Ovary (tissue), 9 donors: ENCODE results near the gene COQ7. TPM values are rescaled to one million over a fixed set of nuclear protein-coding genes. Genes with fewer than 3 reads are reported as not detected.

Experiments
- DNase-seq, 5 donors: peaks; one replicate each; pipeline ENCODE4 v3.0.0-alpha.2; 2019 to 2020
- H3K27ac ChIP-seq, 2 donors: fragments of 200-600 bp; one replicate each; pipeline versions ENCODE4 v1.5.1 to v1.8.0; 2019 to 2022
- H3K27me3 ChIP-seq: fragments of 200-600 bp; one replicate; pipeline ENCODE4 v1.8.0; 2022
- H3K36me3 ChIP-seq: fragments of 200-600 bp; sonication (generic); one replicate; pipeline ENCODE4 v1.5.1; 2019
- H3K4me1 ChIP-seq: one replicate; pipeline ENCODE4 v1.8.1; 2013; ENCODE audit warnings: mild to moderate bottlenecking, moderate library complexity; ENCODE audit not compliant: insufficient read depth
- H3K4me3 ChIP-seq: fragments of 200-600 bp; sonication (generic); one replicate; pipeline ENCODE4 v1.5.1; 2017
- H3K9me3 ChIP-seq, 2 donors: fragments of 200-600 bp in 1 of 2; sonication (generic) in 1 of 2; one replicate each; pipeline versions ENCODE4 v1.5.1 to v1.8.1; 2013 to 2019; ENCODE audit warnings: mild to moderate bottlenecking in 1 of 2, moderate library complexity in 1 of 2
- CTCF ChIP-seq, 3 donors: fragments of 450-650 bp in 2 of 3; fragments of 200-600 bp in 1 of 3; IDR thresholded peaks; one replicate each; pipeline versions ENCODE4 v1.5.1 to v1.8.0; 2016 to 2022; ENCODE audit warnings: antibody characterized with exemption in 3 of 3, mild to moderate bottlenecking in 1 of 3
- EP300 ChIP-seq: sonication (generic); formaldehyde crosslinking; IDR thresholded peaks from one replicate; pipeline ENCODE4 v1.6.1; 2017; ENCODE audit warnings: antibody characterized with exemption
- POLR2A ChIP-seq: fragments of 450-650 bp; IDR thresholded peaks from one replicate; pipeline ENCODE4 v1.6.1; 2017; ENCODE audit warnings: antibody characterized with exemption, mild to moderate bottlenecking, moderate library complexity
- WGBS, 3 donors: extraction: QIAGEN DNeasy Blood & Tissue Kit in 1 of 3; methylation state at CpG; one replicate each; pipeline versions ENCODE4 v1.1.5 to v1.1.7; 2013 to 2017; 5-methylcytosine and 5-hydroxymethylcytosine counted together
- intact Hi-C, 4 donors: fragments of 100-400 bp; cut with DNase I; formaldehyde crosslinking; loops; one replicate each; pipeline versions ENCODE4 v1.11.0 to v1.15.1; 2022 to 2023
- polyA plus RNA-seq, 2 donors: library from polyadenylated mRNA; stranded (reverse); fragments of 200-250 nt in 1 of 2; fragments of 350-450 nt in 1 of 2; fragmentation: Illumina TruSeq in 1 of 2; extraction: RNeasy Lipid Tissue Mini Kit (QIAGEN cat#74804) in 1 of 2; gene quantifications; one replicate each; pipeline ENCODE4 v1.2.3, GENCODE V29; 2013 to 2014
- total RNA-seq, 7 donors: library from RNA; depleted of rRNA in 2 of 7; stranded (reverse); fragments of >200 nt in 2 of 7; fragmentation: NEBNext Ultra II Directional in 3 of 7; extraction: Animal tissue kit (Norgen Biotek cat#: 25700) in 3 of 7; gene quantifications; one replicate each; pipeline versions ENCODE4 v1.1.0 to v1.2.4, GENCODE V29; 2016 to 2023
- donor health status: DM: no; HTN: no; CAD: no; lungs with moderate emphysema.
- donor health status: DM: no; HTN: no; CAD: no.
- donor health status: Bipolar disorder and iron deficiency.
- donor health status: DM: yes; HTN: yes; CAD: no.
- donor health status: DM: no; HTN: no; CAD: no.
- donor health status: DM: yes; HTN: yes; CAD: no.

Gene COQ7
- total and polyA plus RNA-seq, 9 donors, result 19.5 to 39.9 (median 30.9) TPM

GRCh38 chr16:19094542-19095365 is 27.3 kb downstream of the COQ7 start:
- intact Hi-C loops, result loop anchor here in 1 of 4 donors (5.0 kb wide), 1 partner anchor 78 kb away; no protein-coding TSS in a partner anchor
- TF ChIP-seq POLR2A, result no peak
- Histone ChIP-seq H3K27ac (no peak overlapping the region), H3K4me3 (no peak overlapping the region), H3K36me3 (no peaks in the 10 kb centered on the region), H3K27me3 (no peaks in the 10 kb centered on the region), H3K4me1 (no peaks in the 10 kb centered on the region), H3K9me3 (no peaks in the 10 kb centered on the region)
- WGBS, 3 donors, result 64 to 72% (median 72%) methylated on average over 11 of the region's 11 CpGs
- no peak for DNase-seq

DNA sequence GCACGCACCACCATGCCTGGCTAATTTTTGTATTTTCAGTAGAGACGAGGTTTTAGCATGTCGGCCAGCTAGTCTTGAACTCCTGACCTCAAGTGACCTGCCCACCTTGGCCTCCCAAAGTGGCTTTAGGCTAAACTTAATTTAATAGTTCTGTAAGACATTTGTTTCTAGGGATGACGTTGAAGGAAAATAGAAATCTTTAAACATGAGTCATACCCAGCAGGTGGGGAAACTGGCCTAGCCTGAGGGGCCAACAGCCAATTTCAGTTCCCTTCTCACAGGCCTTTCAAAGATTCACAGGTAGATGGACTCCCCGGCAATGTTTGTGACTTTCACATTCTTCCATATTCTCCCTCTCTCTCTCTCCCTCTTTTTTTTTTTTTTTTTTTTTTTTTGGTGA is 28.2 kb downstream of the COQ7 start:
- 69 to 74% (median 74%) methylated on average over 5 of the region's 5 CpGs for WGBS, 3 donors
- Histone ChIP-seq H3K36me3 (no peaks in the 10 kb centered on the region), H3K9me3 (no peaks in the 10 kb centered on the region), H3K4me3 (no peak overlapping the region), H3K27me3 (no peaks in the 10 kb centered on the region), H3K4me1 (no peaks in the 10 kb centered on the region), H3K27ac (no peak overlapping the region)
- DNase-seq, result no peak
- intact Hi-C loops, result no loop called here
- no peak for TF ChIP-seq CTCF (IDR thresholded peaks at IDR 0.05)
- TF ChIP-seq POLR2A, result no peak
- TF ChIP-seq EP300, result no peak

DNA sequence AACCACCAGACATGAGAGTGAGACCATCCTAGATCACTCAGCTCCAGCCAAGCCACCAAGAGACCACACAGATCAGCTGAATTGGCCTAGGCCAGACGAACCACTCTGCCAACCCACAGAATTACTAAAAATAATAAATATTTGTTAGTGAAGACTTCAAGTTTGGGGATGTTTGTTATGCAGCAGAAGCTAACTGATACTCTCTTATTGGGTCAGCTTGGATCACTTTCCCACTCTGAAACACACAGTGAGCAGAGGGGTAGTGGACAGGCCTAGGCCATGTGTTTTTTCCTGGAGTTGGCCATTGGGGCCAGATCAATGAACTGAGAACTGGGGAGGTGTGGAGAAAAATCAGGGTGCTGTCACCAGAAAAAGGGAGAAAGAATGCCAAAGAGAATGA is 30.8 kb downstream of the COQ7 start:
- H3K9me3 ChIP-seq, result no peaks in the 10 kb centered on the region
- H3K4me3 ChIP-seq, result no peak overlapping the region
- no peaks in the 10 kb centered on the region for H3K4me1 ChIP-seq
- DNase-seq, result no peak
- intact Hi-C loops, result no loop called here
- 75 to 82% (median 76%) methylated on average over 1 of the region's 1 CpG for WGBS, 3 donors
- H3K27ac ChIP-seq, result no peak overlapping the region
- no peaks in the 10 kb centered on the region for H3K36me3 ChIP-seq
- TF ChIP-seq POLR2A (no peak), EP300 (no peak), CTCF (IDR thresholded peaks at IDR 0.05) (no peak)
- H3K27me3 ChIP-seq, result no peaks in the 10 kb centered on the region

GRCh38 chr16:19102187-19102872 is 34.9 kb downstream of the COQ7 start:
- Histone ChIP-seq H3K27ac (no peak overlapping the region), H3K36me3 (no peaks in the 10 kb centered on the region), H3K4me1 (no peaks in the 10 kb centered on the region), H3K9me3 (no peaks in the 10 kb centered on the region), H3K27me3 (no peaks in the 10 kb centered on the region), H3K4me3 (no peak overlapping the region)
- intact Hi-C loops, result loop anchor here in 1 of 4 donors (10.0 kb wide), 1 partner anchor 52 kb away; no protein-coding TSS in a partner anchor
- 39 to 48% (median 41%) methylated on average over 16 of the region's 16 CpGs for WGBS, 3 donors
- no peak for TF ChIP-seq POLR2A
- no peak for TF ChIP-seq CTCF (IDR thresholded peaks at IDR 0.05)
- TF ChIP-seq EP300, result no peak
- no peak for DNase-seq

GRCh38 chr16:19104607-19105006 is 37.2 kb downstream of the COQ7 start:
- Histone ChIP-seq H3K27ac (no peak overlapping the region), H3K9me3 (no peaks in the 10 kb centered on the region), H3K27me3 (no peaks in the 10 kb centered on the region), H3K4me3 (no peak overlapping the region), H3K4me1 (no peaks in the 10 kb centered on the region), H3K36me3 (no peaks in the 10 kb centered on the region)
- no peak for TF ChIP-seq CTCF (IDR thresholded peaks at IDR 0.05)
- no peak for TF ChIP-seq EP300
- no peak for TF ChIP-seq POLR2A
- intact Hi-C loops, result loop anchor here in 1 of 4 donors (10.0 kb wide), 1 partner anchor 50 kb away; no protein-coding TSS in a partner anchor
- 51 to 63% (median 53%) methylated on average over 5 of the region's 5 CpGs for WGBS, 3 donors
- no peak for DNase-seq
